Kidney (tissue), 14 donors: ENCODE measurements around the gene ALX3. TPM values are rescaled to one million over a fixed set of nuclear protein-coding genes. Genes with fewer than 3 reads are reported as not detected.

Experiments
- DNase-seq, 5 donors: peaks; one replicate each; pipeline ENCODE4 v3.0.0-alpha.2; 2013 to 2020
- FAIRE-seq: peaks from 2 replicates; lab custom pipeline; 2012; peaks lifted over from hg19 to GRCh38; lab: Jason Lieb, UNC
- H3K27ac ChIP-seq, 2 donors: one replicate each; pipeline ENCODE4 v1.7.0; 2013; ENCODE audit warnings: low read depth in 2 of 2, low read length in 2 of 2, inconsistent platforms in 1 of 2
- H3K27me3 ChIP-seq: one replicate; pipeline ENCODE4 v1.7.1; 2013; ENCODE audit warnings: low read length, inconsistent platforms; ENCODE audit not compliant: control insufficient read depth, insufficient read depth
- H3K36me3 ChIP-seq, 3 donors: one replicate each; pipeline versions ENCODE4 v1.7.0 to v1.7.1; 2013; ENCODE audit warnings: low read length in 3 of 3, control low read depth in 1 of 3, inconsistent platforms in 1 of 3; ENCODE audit not compliant: insufficient read depth in 3 of 3, control insufficient read depth in 2 of 3
- H3K4me1 ChIP-seq, 3 donors: one replicate each; pipeline versions ENCODE4 v1.7.0 to v1.7.1; 2013; ENCODE audit warnings: low read length in 3 of 3, inconsistent platforms in 1 of 3, low read depth in 1 of 3; ENCODE audit not compliant: control insufficient read depth in 2 of 3, insufficient read depth in 2 of 3
- H3K4me3 ChIP-seq, 3 donors: one replicate each; pipeline versions ENCODE4 v1.7.0 to v1.8.1; 2013; ENCODE audit warnings: low read length in 3 of 3, control low read depth in 1 of 3, inconsistent platforms in 1 of 3
- H3K9ac ChIP-seq, 3 donors: one replicate each; pipeline versions ENCODE4 v1.7.0 to v1.7.1; 2013; ENCODE audit warnings: low read length in 3 of 3, control low read depth in 1 of 3, inconsistent platforms in 1 of 3
- H3K9me3 ChIP-seq, 3 donors: one replicate each; pipeline versions ENCODE4 v1.7.0 to v1.7.1; 2013; ENCODE audit warnings: low read length in 3 of 3, control low read depth in 1 of 3, inconsistent platforms in 1 of 3; ENCODE audit not compliant: control insufficient read depth in 2 of 3, insufficient read depth in 1 of 3
- CTCF ChIP-seq: IDR thresholded peaks from 3 replicates; pipeline ENCODE4 v1.5.1; 2012; ENCODE audit warnings: mild to moderate bottlenecking, moderate library complexity, borderline replicate concordance; ENCODE audit not compliant: insufficient read depth; ENCODE audit errors: extremely low read depth
- intact Hi-C: fragments of 100-400 bp; cut with DNase I; formaldehyde crosslinking; loops from one replicate; pipeline ENCODE4 v1.11.1; 2022
- polyA plus RNA-seq: library from polyadenylated mRNA; stranded (reverse); fragments of 350-450 nt; fragmentation: Illumina TruSeq; extraction: RNeasy Lipid Tissue Mini Kit (QIAGEN cat#74804); gene quantifications from one replicate; pipeline ENCODE4 v1.2.3, GENCODE V29; 2014; ENCODE audit warnings: low read depth, low replicate concordance; ENCODE audit not compliant: insufficient read depth
- total RNA-seq: library from RNA; stranded (reverse); fragmentation: NEBNext Ultra II Directional; extraction: Animal tissue kit (Norgen Biotek cat#: 25700); gene quantifications from one replicate; pipeline ENCODE4 v1.2.1, GENCODE V29; 2021
- donor health status: control.
- donor health status: control.
- donor health status: control.
- donor health status: control.
- donor health status: control.
- donor health status: DM: yes; HTN: yes; CAD: no.
- donor health status: Normal renal cell carcinoma (clear cell type).

ALX3 gene
- total and polyA plus RNA-seq, 2 donors from 2014 or later: not detected

- H3K27ac ChIP-seq: no peak overlapping the region
- H3K4me3 ChIP-seq: no peak overlapping the region
- no peaks in the 10 kb centered on the region for H3K36me3 ChIP-seq
- no peak for FAIRE-seq
- DNase-seq: no peak
- no peaks in the 10 kb centered on the region for H3K27me3 ChIP-seq
- H3K9ac ChIP-seq: no peak overlapping the region
- TF ChIP-seq CTCF: no peak
- H3K9me3 ChIP-seq: no peaks in the 10 kb centered on the region
- intact Hi-C loops: no loop called here
- H3K4me1 ChIP-seq: peaks cover 0 to 2% (median 0%) of the 10 kb centered on the region in 3 donors
Measured at GRCh38 chr1:110092991-110093390, 22.5 kb upstream of the ALX3 start.

- H3K9ac ChIP-seq: no peak overlapping the region
- intact Hi-C loops: no loop called here
- H3K4me3 ChIP-seq: no peak overlapping the region
- H3K36me3 ChIP-seq: no peaks in the 10 kb centered on the region
- DNase-seq: no peak
- H3K9me3 ChIP-seq: no peaks in the 10 kb centered on the region
- peaks cover 0 to 3% (median 0%) of the 10 kb centered on the region in 3 donors for H3K4me1 ChIP-seq
- no peak overlapping the region for H3K27ac ChIP-seq
- FAIRE-seq: no peak
- no peak for TF ChIP-seq CTCF
- peaks cover 3% of the 10 kb centered on the region for H3K27me3 ChIP-seq
Measured at GRCh38 chr1:110091791-110092190, 21.3 kb upstream of the ALX3 start.

- no peak for TF ChIP-seq CTCF
- Histone ChIP-seq H3K4me1 (peaks cover 0 to 4% (median 0%) of the 10 kb centered on the region in 3 donors), H3K4me3 (no peak overlapping the region), H3K36me3 (no peaks in the 10 kb centered on the region), H3K9me3 (no peaks in the 10 kb centered on the region), H3K27me3 (peaks cover 7% of the 10 kb centered on the region), H3K27ac (no peak overlapping the region), H3K9ac (no peak overlapping the region)
- no peak for FAIRE-seq
- DNase-seq: no peak
- intact Hi-C loops: no loop called here
Measured at GRCh38 chr1:110091381-110091780, 20.9 kb upstream of the ALX3 start.
